ENCODE results near the gene IGFLR1. TPM values are rescaled to one million over a fixed set of nuclear protein-coding genes. Genes with fewer than 3 reads are reported as not detected.

IGFLR1 gene
- total and polyA plus RNA-seq, 9 of the 15 experiments (the other 6 are each of a cell fraction or from before 2014, with no cell fraction given), result 1.0 to 14.3 (median 4.6) TPM

- TF ChIP-seq MGA (IDR thresholded peaks at IDR 0.05) (peak; percentile 89), ZC3H11A (IDR thresholded peaks at IDR 0.05; ENCODE audit: low read depth, low read length) (no peak), SMAD2 (IDR thresholded peaks at IDR 0.05; ENCODE audit: low read depth, low read length) (no peak), TBL1XR1 (IDR thresholded peaks at IDR 0.05; ENCODE audit: low read length in 2 of 2) (no peak), ZNF444 (CRISPR knock-in tag; IDR thresholded peaks at IDR 0.05) (no peak), PCBP1 (IDR thresholded peaks at IDR 0.05; ENCODE audit: low read depth, low read length, poor library complexity, severe bottlenecking) (no peak), ZNF431 (CRISPR knock-in tag; IDR thresholded peaks at IDR 0.05) (no peak), POLR2AphosphoS2 (IDR thresholded peaks at IDR 0.05; ENCODE audit: low read length) (no peak), L3MBTL2 (IDR thresholded peaks at IDR 0.05) (peak; percentile 94), BCLAF1 (IDR thresholded peaks at IDR 0.05; ENCODE audit: borderline replicate concordance in 1 of 2, control insufficient read depth in 1 of 2, low read depth in 2 of 2, low read length in 1 of 2) (no peak), EZH2 (IDR thresholded peaks at IDR 0.05; ENCODE audit: borderline replicate concordance, low read depth, low read length) (no peak), ZNF121 (CRISPR knock-in tag; conservative IDR thresholded peaks at IDR 0.05) (no peak), TSC22D4 (tag; IDR thresholded peaks at IDR 0.05) (no peak)
These were observed 26.1 kb downstream of the IGFLR1 start (continued) for GRCh38 chr19:35715981-35716800.
